A673 (cell line): ENCODE data around the gene RBFOX1. TPM values are rescaled to one million over a fixed set of nuclear protein-coding genes. Genes with fewer than 3 reads are reported as not detected.

Source experiments
- BruUV-seq: library from RNA; stranded (reverse); fragments of 400-500 nt; replicated peaks from 2 replicates; lab custom pipeline; 2021; lab: Mats Ljungman, UMichigan
- CTCF ChIA-PET: fragments of 300-600 bp; sonication (Branson Sonifier 250); formaldehyde crosslinking; loops from one replicate; lab custom pipeline; 2022; ENCODE audit warnings: antibody characterized with exemption; lab: Charles Lee
- POLR2A ChIA-PET: fragments of 300-600 bp; sonication (Branson Sonifier 250); formaldehyde crosslinking; loops from one replicate; lab custom pipeline; 2022; ENCODE audit warnings: antibody characterized with exemption; ENCODE audit not compliant: low non-redundant PET; lab: Charles Lee
- DNase-seq: peaks from one replicate; pipeline ENCODE4 v3.0.0-alpha.2; 2015; ENCODE audit warnings: low spot score
- H3K27ac ChIP-seq: fragments of 200-600 bp; sonication (generic); 2 replicates; pipeline ENCODE4 v1.5.1; 2016; ENCODE audit warnings: mixed run types, low read depth, mild to moderate bottlenecking, mixed read lengths, antibody characterized with exemption, low read length; ENCODE audit not compliant: poor library complexity, severe bottlenecking
- H3K27me3 ChIP-seq: fragments of 200-600 bp; sonication (generic); replicated peaks from 2 replicates; pipeline ENCODE4 v1.6.1; 2017; ENCODE audit warnings: mixed run types, low read depth, mild to moderate bottlenecking, mixed read lengths, antibody characterized with exemption, low read length; ENCODE audit not compliant: insufficient read depth, poor library complexity
- H3K36me3 ChIP-seq: fragments of 200-600 bp; sonication (generic); 2 replicates; pipeline ENCODE4 v1.6.1; 2016; ENCODE audit warnings: mixed run types, mild to moderate bottlenecking, mixed read lengths, antibody characterized with exemption, low read length; ENCODE audit not compliant: insufficient read depth, poor library complexity, severe bottlenecking
- H3K4me1 ChIP-seq: fragments of 200-600 bp; sonication (generic); 2 replicates; pipeline ENCODE4 v1.6.1; 2017; ENCODE audit warnings: mixed run types, mild to moderate bottlenecking, mixed read lengths, antibody characterized with exemption, low read length; ENCODE audit not compliant: insufficient read depth, poor library complexity, severe bottlenecking
- H3K4me3 ChIP-seq: fragments of 200-600 bp; sonication (generic); 2 replicates; pipeline ENCODE4 v1.5.1; 2016; ENCODE audit warnings: low read depth, mixed run types, mild to moderate bottlenecking, mixed read lengths, low read length; ENCODE audit not compliant: poor library complexity, severe bottlenecking
- H3K9me3 ChIP-seq: fragments of 200-600 bp; sonication (generic); 2 replicates; pipeline ENCODE4 v1.6.1; 2016; ENCODE audit warnings: mixed run types, low read depth, mild to moderate bottlenecking, mixed read lengths, antibody characterized with exemption, low read length; ENCODE audit not compliant: poor library complexity, severe bottlenecking
- CTCF ChIP-seq: fragments of 300-800, 200-600 bp; sonication (generic); conservative IDR thresholded peaks from 2 replicates; pipeline ENCODE4 v1.5.1; 2017; ENCODE audit warnings: low read depth, mild to moderate bottlenecking, antibody characterized with exemption, low read length, moderate library complexity, mixed read lengths
- EZH2 ChIP-seq: fragments of 200-600 bp; sonication (generic); IDR thresholded peaks from 2 replicates; pipeline ENCODE4 v1.6.1; 2017; ENCODE audit warnings: borderline replicate concordance, low read depth, mild to moderate bottlenecking, mixed read lengths, antibody characterized with exemption, low read length; ENCODE audit not compliant: poor library complexity, severe bottlenecking
- intact Hi-C: fragments of 100-400 bp; cut with micrococcal nuclease; formaldehyde crosslinking; loops from one replicate; pipeline ENCODE4 v1.10.0; 2022; ENCODE audit not compliant: unreplicated experiment
- total RNA-seq: library from RNA; stranded (reverse); gene quantifications from 2 replicates; pipeline ENCODE4 v1.2.3, GENCODE V29; 2021

Gene RBFOX1
- total RNA-seq, 1 experiment from 2014 or later, result 1.8 TPM

- no peak for DNase-seq
Observed at GRCh38 chr16:7755347-7755882, 422.8 kb downstream of the RBFOX1 start.

More at GRCh38 chr16:7755347-7755882, 422.8 kb downstream of the RBFOX1 start:
- no peak overlapping the region for H3K27ac ChIP-seq
- H3K4me3 ChIP-seq, result no peak overlapping the region
- ChIA-PET CTCF (no interaction called here), POLR2A (no interaction called here)
- BruUV-seq, result no TSS peak
- no peaks in the 10 kb centered on the region for H3K36me3 ChIP-seq
- TF ChIP-seq CTCF, result no peak
- TF ChIP-seq EZH2, result no peak
- no peaks in the 10 kb centered on the region for H3K9me3 ChIP-seq
- H3K4me1 ChIP-seq, result no peaks in the 10 kb centered on the region
- intact Hi-C loops, result no loop called here
- no peaks in the 10 kb centered on the region for H3K27me3 ChIP-seq
